SU-DHL-6 (cell line): ENCODE results near the gene TMCC2.

ENCODE experiments used
- H2AFZ ChIP-seq: fragments of 200-600 bp; sonication (generic); 2 replicates; pipeline ENCODE4 v1.6.1; 2014; ENCODE audit warnings: low read depth, mild to moderate bottlenecking, moderate library complexity, mixed read lengths, antibody characterized with exemption, low read length; ENCODE audit not compliant: severe bottlenecking
- H3F3A ChIP-seq: fragments of 200-600 bp; shearing (Covaris generic); 2 replicates; pipeline ENCODE4 v1.6.0; 2016; ENCODE audit warnings: antibody characterized with exemption, mild to moderate bottlenecking; ENCODE audit not compliant: insufficient read depth
- H3K27ac ChIP-seq: fragments of 200-600 bp; sonication (generic); 2 replicates; pipeline ENCODE4 v1.5.1; 2016; ENCODE audit warnings: low read depth, mild to moderate bottlenecking, low read length, moderate library complexity, mixed read lengths
- H3K27me3 ChIP-seq: fragments of 200-600 bp; sonication (generic), shearing (Covaris generic); 2 replicates; pipeline ENCODE4 v1.6.0; 2014; ENCODE audit warnings: mild to moderate bottlenecking, low read length
- H3K36me3 ChIP-seq: fragments of 200-600 bp; sonication (generic); 2 replicates; pipeline ENCODE4 v1.6.1; 2014; ENCODE audit warnings: mild to moderate bottlenecking, low read length, mixed read lengths
- H3K4me2 ChIP-seq: fragments of 300-600, 200-600 bp; shearing (Covaris generic), sonication (generic); 2 replicates; pipeline ENCODE4 v1.6.0; 2014; ENCODE audit warnings: low read length, low read depth, mild to moderate bottlenecking; ENCODE audit not compliant: poor library complexity, severe bottlenecking
- H3K4me3 ChIP-seq: fragments of 200-600 bp; sonication (generic); 2 replicates; pipeline ENCODE4 v1.5.1; 2014; ENCODE audit warnings: antibody characterized with exemption, low read length, mild to moderate bottlenecking, mixed read lengths; ENCODE audit not compliant: insufficient read depth, poor library complexity, severe bottlenecking
- H3K79me2 ChIP-seq: fragments of 200-600 bp; sonication (generic); 2 replicates; pipeline ENCODE4 v1.6.1; 2014; ENCODE audit warnings: mild to moderate bottlenecking, low read length, moderate library complexity; ENCODE audit not compliant: insufficient read depth
- H3K9ac ChIP-seq: fragments of 200-600 bp; sonication (generic); 2 replicates; pipeline ENCODE4 v1.7.0; 2014; ENCODE audit warnings: mild to moderate bottlenecking, low read length
- H3K9me2 ChIP-seq: fragments of 200-600 bp; sonication (generic); replicated peaks from 2 replicates; pipeline ENCODE4 v1.6.1; 2014; ENCODE audit warnings: low read length; ENCODE audit not compliant: insufficient read depth
- H3K9me3 ChIP-seq: fragments of 200-600 bp; sonication (generic); 2 replicates; pipeline ENCODE4 v1.6.1; 2014; ENCODE audit warnings: low read length, mixed read lengths; ENCODE audit not compliant: insufficient read depth
- H4K20me1 ChIP-seq: fragments of 200-600 bp; sonication (generic); 2 replicates; pipeline ENCODE4 v1.6.1; 2014; ENCODE audit warnings: low read depth, mild to moderate bottlenecking, antibody characterized with exemption, low read length, moderate library complexity, mixed read lengths
- CTCF ChIP-seq: fragments of 200-600 bp; sonication (generic); IDR thresholded peaks from one replicate; pipeline ENCODE4 v1.5.1; 2017; ENCODE audit warnings: antibody characterized with exemption, mild to moderate bottlenecking, low read length, moderate library complexity; ENCODE audit not compliant: insufficient read depth, poor library complexity, severe bottlenecking
- EZH2phosphoT487 ChIP-seq: fragments of 200-600 bp; sonication (generic), shearing (Covaris generic); conservative IDR thresholded peaks from 2 replicates; pipeline ENCODE4 v1.6.1; 2018; ENCODE audit warnings: mild to moderate bottlenecking, antibody characterized with exemption, low read length, moderate library complexity, mixed read lengths

Gene TMCC2

GRCh38 chr1:205304046-205304694, 76.4 kb downstream of the TMCC2 start:
- Histone ChIP-seq H2AFZ (no peak overlapping the region), H3F3A (peaks cover 15% of the 10 kb centered on the region), H3K9me2 (no peaks in the 10 kb centered on the region), H3K9ac (no peak overlapping the region), H3K9me3 (no peaks in the 10 kb centered on the region), H3K4me2 (no peak overlapping the region), H3K4me3 (no peak overlapping the region), H3K36me3 (peaks cover 12% of the 10 kb centered on the region), H4K20me1 (no peaks in the 10 kb centered on the region), H3K79me2 (no peaks in the 10 kb centered on the region), H3K27me3 (no peaks in the 10 kb centered on the region), H3K27ac (no peak overlapping the region)
- TF ChIP-seq CTCF (no peak), EZH2phosphoT487 (no peak)

GRCh38 chr1:205304695-205305070, 76.9 kb downstream of the TMCC2 start:
- no peaks in the 10 kb centered on the region for H4K20me1 ChIP-seq
- H3K4me2 ChIP-seq: no peak overlapping the region
- no peak overlapping the region for H3K9ac ChIP-seq
- TF ChIP-seq CTCF: no peak
- TF ChIP-seq EZH2phosphoT487: no peak
- peaks cover 15% of the 10 kb centered on the region for H3F3A ChIP-seq
- H2AFZ ChIP-seq: no peak overlapping the region
- H3K9me2 ChIP-seq: no peaks in the 10 kb centered on the region
- H3K36me3 ChIP-seq: peaks cover 12% of the 10 kb centered on the region
- H3K79me2 ChIP-seq: no peaks in the 10 kb centered on the region
- H3K27ac ChIP-seq: no peak overlapping the region
- H3K9me3 ChIP-seq: no peaks in the 10 kb centered on the region
- no peaks in the 10 kb centered on the region for H3K27me3 ChIP-seq
- no peak overlapping the region for H3K4me3 ChIP-seq

- no peak overlapping the region for H2AFZ ChIP-seq
- no peaks in the 10 kb centered on the region for H4K20me1 ChIP-seq
- peaks cover 9% of the 10 kb centered on the region for H3K36me3 ChIP-seq
- no peak overlapping the region for H3K27ac ChIP-seq
- H3K9me2 ChIP-seq: no peaks in the 10 kb centered on the region
- H3K79me2 ChIP-seq: no peaks in the 10 kb centered on the region
- H3K4me2 ChIP-seq: no peak overlapping the region
- H3K9me3 ChIP-seq: no peaks in the 10 kb centered on the region
- no peak overlapping the region for H3K4me3 ChIP-seq
- H3K9ac ChIP-seq: no peak overlapping the region
- H3K27me3 ChIP-seq: no peaks in the 10 kb centered on the region
- TF ChIP-seq CTCF: no peak
- peaks cover 3% of the 10 kb centered on the region for H3F3A ChIP-seq
Measured at GRCh38 chr1:205306929-205307566, 79.3 kb downstream of the TMCC2 start.
